NCI-H1930 (cell line): Measurements from ENCODE around the gene HMX3.
"Not testable (repeated sequence)": the region's sequence is repeated elsewhere in the genome, so short reads cannot be mapped to it uniquely, and the experiment has no call there.

Source experiments
- DNase-seq, 2 experiments: peaks; one replicate each; lab custom pipeline; 2025; lab: John Stamatoyannopoulos, UW

The HMX3 gene

GRCh38 chr10:123175389-123176387, 39.9 kb downstream of the HMX3 start:
- DNase-seq = no peak

- not testable (repeated sequence) for DNase-seq
These were observed 42.6 kb downstream of the HMX3 start for GRCh38 chr10:123178390-123178789.

GRCh38 chr10:123180101-123181090, 44.6 kb downstream of the HMX3 start:
- no peak for DNase-seq

DNA sequence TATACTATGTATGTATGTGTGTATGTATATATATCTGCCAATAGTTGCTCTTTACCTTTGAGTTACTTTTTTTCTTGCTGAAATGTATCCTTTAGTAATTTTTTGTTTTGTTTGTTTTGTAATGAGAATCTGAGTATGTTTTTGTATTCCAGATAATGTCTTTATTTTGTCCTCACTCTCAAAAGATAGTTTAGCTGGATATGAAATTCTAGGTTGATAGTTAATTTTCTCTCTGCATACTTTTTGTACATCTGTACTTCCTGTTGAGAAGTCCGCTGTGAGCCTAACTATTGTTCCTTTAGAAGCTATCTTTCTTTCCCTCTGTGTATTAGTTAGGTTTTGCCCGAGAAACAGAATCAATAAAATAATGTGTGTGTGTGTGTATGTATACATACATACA, 48.0 kb downstream of the HMX3 start:
- no peak for DNase-seq

GRCh38 chr10:123187781-123188180, 52.0 kb downstream of the HMX3 start:
- DNase-seq = peak; percentile 58 to 71
